Loucy (cell line): ENCODE results near the gene IFNA21.

Experiments used
- H2AFZ ChIP-seq: fragments of 200-600 bp; sonication (generic); 2 replicates; pipeline ENCODE4 v1.6.0; 2016; ENCODE audit warnings: antibody characterized with exemption, mild to moderate bottlenecking, low read length, moderate library complexity
- H3F3A ChIP-seq: fragments of 200-600 bp; 2 replicates; pipeline ENCODE4 v1.6.0; 2016; ENCODE audit warnings: antibody characterized with exemption, low read depth, mild to moderate bottlenecking
- H3K27me3 ChIP-seq: fragments of 200-600 bp; sonication (generic); 2 replicates; pipeline ENCODE4 v1.6.1; 2014; ENCODE audit warnings: low read length, mild to moderate bottlenecking; ENCODE audit not compliant: insufficient read depth, poor library complexity, severe bottlenecking
- H3K36me3 ChIP-seq: fragments of 200-600 bp; sonication (generic); 2 replicates; pipeline ENCODE4 v1.6.1; 2016; ENCODE audit warnings: low read length; ENCODE audit not compliant: insufficient read depth
- H3K4me1 ChIP-seq: fragments of 200-600 bp; sonication (generic); 2 replicates; pipeline ENCODE4 v1.5.1; 2014; ENCODE audit warnings: low read length, mild to moderate bottlenecking; ENCODE audit not compliant: insufficient read depth, poor library complexity, severe bottlenecking
- H3K4me2 ChIP-seq: fragments of 200-600 bp; sonication (generic); 2 replicates; pipeline ENCODE4 v1.6.0; 2014; ENCODE audit warnings: antibody characterized with exemption, low read length, low read depth, mild to moderate bottlenecking; ENCODE audit not compliant: poor library complexity, severe bottlenecking
- H3K4me3 ChIP-seq: fragments of 200-600 bp; sonication (generic); 2 replicates; pipeline ENCODE4 v1.5.1; 2014; ENCODE audit warnings: low read length, mild to moderate bottlenecking, mixed read lengths; ENCODE audit not compliant: poor library complexity, severe bottlenecking
- H3K79me2 ChIP-seq: fragments of 200-600 bp; sonication (generic); 2 replicates; pipeline ENCODE4 v1.6.1; 2014; ENCODE audit warnings: low read length; ENCODE audit not compliant: insufficient read depth
- H3K9ac ChIP-seq: fragments of 200-600 bp; sonication (generic); 2 replicates; pipeline ENCODE4 v1.6.0; 2014; ENCODE audit warnings: mild to moderate bottlenecking, low read depth, low read length, moderate library complexity; ENCODE audit not compliant: poor library complexity, severe bottlenecking
- H3K9me2 ChIP-seq: fragments of 200-600 bp; sonication (generic); replicated peaks from 2 replicates; pipeline ENCODE4 v1.6.1; 2016; ENCODE audit warnings: low read depth, low read length, mixed read lengths
- H3K9me3 ChIP-seq: fragments of 200-600 bp; sonication (generic); 2 replicates; pipeline ENCODE4 v1.6.1; 2014; ENCODE audit warnings: mild to moderate bottlenecking, antibody characterized with exemption, low read length, low read depth; ENCODE audit not compliant: insufficient read depth
- H4K20me1 ChIP-seq: fragments of 200-600 bp; sonication (generic); 2 replicates; pipeline ENCODE4 v1.6.0; 2014; ENCODE audit warnings: antibody characterized with exemption, low read length, mild to moderate bottlenecking; ENCODE audit not compliant: insufficient read depth, poor library complexity, severe bottlenecking
- EZH2phosphoT487 ChIP-seq: fragments of 200-600 bp; IDR thresholded peaks from 2 replicates; pipeline ENCODE4 v1.6.1; 2018; ENCODE audit warnings: antibody characterized with exemption, mild to moderate bottlenecking, moderate library complexity, borderline replicate concordance
- TF ChIP-seq, protein P1 (sequence below): fragments of 200-600 bp; sonication (generic); conservative IDR thresholded peaks from 2 replicates; pipeline ENCODE4 v1.5.1; 2014; ENCODE audit warnings: mild to moderate bottlenecking, antibody characterized with exemption, low read length

The IFNA21 gene

DNA sequence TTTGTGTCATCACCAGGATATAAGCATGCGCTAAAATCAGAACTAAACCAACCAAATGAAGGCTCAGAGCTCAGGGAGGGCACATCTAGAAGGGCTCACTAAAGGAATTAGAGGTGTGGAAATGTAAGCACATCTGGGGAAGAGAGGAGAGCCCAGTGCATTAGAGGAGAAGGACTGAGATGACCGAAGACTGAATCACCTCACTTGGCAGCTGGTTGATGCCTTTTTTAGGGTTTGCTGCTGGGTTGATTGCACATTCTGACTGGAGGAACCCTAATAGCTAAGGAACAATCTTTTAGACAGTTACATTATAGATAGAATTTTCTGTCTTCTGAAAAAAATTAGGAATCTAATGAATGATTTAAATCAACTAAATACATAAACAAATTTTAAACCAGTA lies 8.2 kb upstream of the IFNA21 start:
- Histone ChIP-seq H3K27me3 (no peaks in the 10 kb centered on the region), H4K20me1 (no peaks in the 10 kb centered on the region), H3K36me3 (no peaks in the 10 kb centered on the region), H3K79me2 (no peaks in the 10 kb centered on the region), H3K4me2 (no peak overlapping the region), H3K9me3 (no peaks in the 10 kb centered on the region), H3F3A (no peaks in the 10 kb centered on the region), H3K9ac (no peak overlapping the region), H3K4me1 (peaks cover 6% of the 10 kb centered on the region), H3K4me3 (no peak overlapping the region), H2AFZ (no peak overlapping the region), H3K9me2 (no peaks in the 10 kb centered on the region)
- TF ChIP-seq EZH2phosphoT487 = no peak
- TF ChIP-seq, protein P1, sequence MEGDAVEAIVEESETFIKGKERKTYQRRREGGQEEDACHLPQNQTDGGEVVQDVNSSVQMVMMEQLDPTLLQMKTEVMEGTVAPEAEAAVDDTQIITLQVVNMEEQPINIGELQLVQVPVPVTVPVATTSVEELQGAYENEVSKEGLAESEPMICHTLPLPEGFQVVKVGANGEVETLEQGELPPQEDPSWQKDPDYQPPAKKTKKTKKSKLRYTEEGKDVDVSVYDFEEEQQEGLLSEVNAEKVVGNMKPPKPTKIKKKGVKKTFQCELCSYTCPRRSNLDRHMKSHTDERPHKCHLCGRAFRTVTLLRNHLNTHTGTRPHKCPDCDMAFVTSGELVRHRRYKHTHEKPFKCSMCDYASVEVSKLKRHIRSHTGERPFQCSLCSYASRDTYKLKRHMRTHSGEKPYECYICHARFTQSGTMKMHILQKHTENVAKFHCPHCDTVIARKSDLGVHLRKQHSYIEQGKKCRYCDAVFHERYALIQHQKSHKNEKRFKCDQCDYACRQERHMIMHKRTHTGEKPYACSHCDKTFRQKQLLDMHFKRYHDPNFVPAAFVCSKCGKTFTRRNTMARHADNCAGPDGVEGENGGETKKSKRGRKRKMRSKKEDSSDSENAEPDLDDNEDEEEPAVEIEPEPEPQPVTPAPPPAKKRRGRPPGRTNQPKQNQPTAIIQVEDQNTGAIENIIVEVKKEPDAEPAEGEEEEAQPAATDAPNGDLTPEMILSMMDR = no peak

DNA sequence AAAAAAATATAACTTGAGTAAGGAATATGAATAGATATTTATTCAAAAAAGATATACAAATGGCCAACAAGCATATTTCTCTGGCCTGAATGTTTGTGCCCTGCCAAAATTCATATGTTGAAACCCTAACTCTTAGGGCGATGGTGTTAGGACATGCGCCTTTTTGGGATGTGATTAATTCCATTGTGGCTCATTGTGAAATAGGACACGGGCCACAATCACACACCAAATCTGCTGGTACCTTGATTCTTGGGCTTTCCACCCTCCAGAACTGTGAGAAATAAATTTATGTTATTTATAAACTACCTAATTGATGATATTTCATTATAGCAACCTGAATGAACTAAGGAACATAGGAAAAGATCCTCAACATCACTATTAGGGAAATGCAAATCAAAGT lies 5.7 kb upstream of the IFNA21 start:
- Histone ChIP-seq H2AFZ (no peak overlapping the region), H3K27me3 (no peaks in the 10 kb centered on the region), H3K4me2 (no peak overlapping the region), H3K9ac (no peak overlapping the region), H4K20me1 (no peaks in the 10 kb centered on the region), H3K4me3 (no peak overlapping the region), H3K9me2 (no peaks in the 10 kb centered on the region), H3K9me3 (no peaks in the 10 kb centered on the region), H3K4me1 (peaks cover 6% of the 10 kb centered on the region), H3K36me3 (no peaks in the 10 kb centered on the region), H3K79me2 (no peaks in the 10 kb centered on the region), H3F3A (no peaks in the 10 kb centered on the region)
- TF ChIP-seq, protein P1 = no peak

DNA sequence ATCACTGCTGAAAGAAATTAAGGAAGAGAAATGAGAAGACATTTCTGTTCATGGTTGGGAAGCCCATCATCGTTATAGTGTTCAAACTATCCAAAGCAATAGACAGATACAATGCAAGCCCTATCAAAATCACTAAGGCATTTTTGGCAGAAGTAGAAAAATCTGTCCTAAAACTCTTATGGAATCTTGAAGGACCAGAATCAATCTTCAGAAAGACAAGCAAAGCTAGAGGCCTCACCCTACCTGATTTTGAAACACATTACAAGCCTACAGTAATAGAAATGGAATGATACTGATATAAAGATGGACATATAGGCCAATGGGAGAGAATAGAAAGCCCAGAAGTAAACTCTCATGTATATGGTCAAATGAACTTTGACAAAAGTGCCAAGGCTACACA lies 4.9 kb upstream of the IFNA21 start:
- H4K20me1 ChIP-seq = no peaks in the 10 kb centered on the region
- TF ChIP-seq, protein P1 = no peak
- TF ChIP-seq EZH2phosphoT487 = no peak
- H3K4me3 ChIP-seq = no peak overlapping the region
- no peak overlapping the region for H3K4me2 ChIP-seq
- H3K9me3 ChIP-seq = no peaks in the 10 kb centered on the region
- no peaks in the 10 kb centered on the region for H3K79me2 ChIP-seq
- H3K27me3 ChIP-seq = no peaks in the 10 kb centered on the region
- H3K9me2 ChIP-seq = no peaks in the 10 kb centered on the region
- no peaks in the 10 kb centered on the region for H3K36me3 ChIP-seq
- no peak overlapping the region for H2AFZ ChIP-seq
- H3K9ac ChIP-seq = no peak overlapping the region
- H3F3A ChIP-seq = no peaks in the 10 kb centered on the region
- H3K4me1 ChIP-seq = peaks cover 6% of the 10 kb centered on the region
